Coronary artery (tissue), 2 donors: ENCODE results near the gene MME.

Experiments
- DNase-seq: peaks from one replicate; pipeline ENCODE4 v3.0.0-alpha.2; 2017; ENCODE audit warnings: low spot score
- H3K27ac ChIP-seq, 2 donors: fragments of 200-600 bp; sonication (generic); one replicate each; pipeline ENCODE4 v1.5.1; 2016 to 2019
- H3K4me3 ChIP-seq: fragments of 200-600 bp; sonication (generic); 2 replicates; pipeline ENCODE4 v1.5.1; 2016; ENCODE audit warnings: mild to moderate bottlenecking, moderate library complexity
- TF ChIP-seq, protein P1 (sequence below): fragments of 200-600 bp; sonication (generic); IDR thresholded peaks from one replicate; pipeline ENCODE4 v1.5.1; 2019; ENCODE audit warnings: antibody characterized with exemption

Gene MME

DNA sequence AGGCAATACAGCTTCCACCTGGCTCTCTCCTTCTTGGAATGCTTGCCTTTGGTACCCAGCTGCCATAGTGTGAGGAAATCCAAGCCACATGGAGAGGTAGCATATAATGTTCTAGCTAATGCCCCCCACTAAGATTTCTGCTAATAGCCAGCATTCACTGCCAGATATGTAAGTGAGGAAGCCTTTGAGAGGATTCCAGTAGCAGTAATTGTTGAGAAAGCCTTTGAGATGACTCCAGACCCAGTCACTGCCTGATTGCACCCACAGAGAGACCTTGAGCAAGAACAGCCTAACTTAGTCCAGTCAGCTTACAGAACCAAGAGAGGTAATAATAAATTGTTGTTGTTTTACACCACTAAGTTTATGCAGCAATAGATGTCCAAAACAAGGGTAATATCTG, 150.3 kb downstream of the MME start:
- no peak for DNase-seq
- H3K27ac ChIP-seq = no peak overlapping the region
- no peak overlapping the region for H3K4me3 ChIP-seq
- TF ChIP-seq, protein P1, sequence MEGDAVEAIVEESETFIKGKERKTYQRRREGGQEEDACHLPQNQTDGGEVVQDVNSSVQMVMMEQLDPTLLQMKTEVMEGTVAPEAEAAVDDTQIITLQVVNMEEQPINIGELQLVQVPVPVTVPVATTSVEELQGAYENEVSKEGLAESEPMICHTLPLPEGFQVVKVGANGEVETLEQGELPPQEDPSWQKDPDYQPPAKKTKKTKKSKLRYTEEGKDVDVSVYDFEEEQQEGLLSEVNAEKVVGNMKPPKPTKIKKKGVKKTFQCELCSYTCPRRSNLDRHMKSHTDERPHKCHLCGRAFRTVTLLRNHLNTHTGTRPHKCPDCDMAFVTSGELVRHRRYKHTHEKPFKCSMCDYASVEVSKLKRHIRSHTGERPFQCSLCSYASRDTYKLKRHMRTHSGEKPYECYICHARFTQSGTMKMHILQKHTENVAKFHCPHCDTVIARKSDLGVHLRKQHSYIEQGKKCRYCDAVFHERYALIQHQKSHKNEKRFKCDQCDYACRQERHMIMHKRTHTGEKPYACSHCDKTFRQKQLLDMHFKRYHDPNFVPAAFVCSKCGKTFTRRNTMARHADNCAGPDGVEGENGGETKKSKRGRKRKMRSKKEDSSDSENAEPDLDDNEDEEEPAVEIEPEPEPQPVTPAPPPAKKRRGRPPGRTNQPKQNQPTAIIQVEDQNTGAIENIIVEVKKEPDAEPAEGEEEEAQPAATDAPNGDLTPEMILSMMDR = no peak

DNA sequence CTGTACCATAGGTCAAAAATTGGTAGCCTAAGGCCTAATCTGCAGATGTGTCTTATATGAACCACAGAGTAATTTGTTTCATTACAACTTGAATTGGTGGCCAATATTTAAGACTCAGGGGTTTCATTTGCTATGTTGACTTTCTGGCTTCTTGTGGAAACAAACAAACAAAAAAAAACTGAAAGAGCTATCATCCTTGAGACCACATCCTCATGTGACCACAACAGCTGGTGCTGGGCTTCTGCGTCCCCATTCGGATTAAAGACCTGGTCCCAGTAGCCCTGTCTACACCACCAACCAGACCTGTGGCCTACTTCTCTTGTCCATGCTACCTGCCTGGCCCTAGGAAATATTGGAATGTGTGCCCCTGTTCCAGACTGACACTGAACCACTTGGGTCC, 151.7 kb downstream of the MME start:
- TF ChIP-seq, protein P1 = no peak
- H3K4me3 ChIP-seq = no peak overlapping the region
- peak overlapping the region in 1 of 2 donors; percentile 80 for H3K27ac ChIP-seq
- no peak for DNase-seq

DNA sequence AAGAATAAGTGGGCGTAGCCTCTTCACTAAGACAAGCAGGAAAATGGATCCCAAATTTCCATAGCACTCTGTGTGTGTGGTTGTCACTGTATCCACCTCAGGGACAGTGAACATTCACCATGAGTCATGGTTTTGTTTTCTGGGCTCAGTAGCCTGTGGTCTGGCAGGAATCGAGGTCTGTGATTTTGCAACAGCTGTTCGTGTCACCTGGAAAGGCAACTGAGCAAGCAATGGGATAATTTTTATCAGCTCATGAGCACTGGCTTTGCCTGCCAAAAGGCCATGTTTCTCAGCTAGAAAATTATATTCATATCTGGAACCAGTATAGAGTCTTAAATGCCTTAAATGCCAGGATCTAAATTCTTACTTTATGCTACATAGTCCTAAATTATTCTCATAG, 152.5 kb downstream of the MME start:
- Histone ChIP-seq H3K27ac (peak overlapping the region; percentile 76 to 80), H3K4me3 (peak overlapping the region; percentile 2)
- TF ChIP-seq, protein P1 = no peak
- DNase-seq = peak; percentile 89

DNA sequence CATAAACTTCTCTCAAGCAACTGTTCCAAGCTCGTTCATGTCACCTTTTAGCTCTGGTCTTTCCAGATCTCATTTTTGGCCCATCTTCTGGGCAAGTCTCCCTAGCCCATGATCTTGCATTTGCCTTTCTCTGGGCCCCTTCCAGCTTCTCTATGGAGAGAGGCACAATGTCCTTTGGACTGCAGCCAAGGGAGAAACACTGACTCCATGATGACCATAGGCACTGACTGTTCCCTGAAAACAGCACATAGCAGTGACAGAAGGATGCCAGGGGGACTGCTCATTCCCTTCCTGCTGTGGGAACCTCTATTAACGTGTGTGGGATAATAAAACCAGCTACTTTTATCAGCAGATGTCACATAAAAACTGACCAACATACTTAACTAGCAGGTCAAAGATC, 153.1 kb downstream of the MME start:
- H3K27ac ChIP-seq = peak overlapping the region; percentile 76 to 80

More for the DNA sequence above, 153.1 kb downstream of the MME start:
- DNase-seq = peak; percentile 87
- TF ChIP-seq, protein P1 = no peak
- H3K4me3 ChIP-seq = peak overlapping the region; percentile 2
